NOMO-1 (cell line): ENCODE results near the gene RIPOR3.

Experiments
- DNase-seq, 2 experiments: peaks; one replicate each; lab custom pipeline; 2025; ENCODE audit not compliant: unreplicated experiment in 2 of 2; lab: John Stamatoyannopoulos, UW

RIPOR3 gene

GRCh38 chr20:50536333-50536732 is 155.0 kb downstream of the RIPOR3 start:
- no peak for DNase-seq
